Liver (tissue), 9 donors: ENCODE measurements around the gene GMPR. TPM values are rescaled to one million over a fixed set of nuclear protein-coding genes. Genes with fewer than 3 reads are reported as not detected.

Experiments used
- DNase-seq: peaks from one replicate; pipeline ENCODE4 v3.0.0-alpha.2; 2017; ENCODE audit warnings: low spot score
- H3K27ac ChIP-seq, 2 donors: one replicate each; pipeline ENCODE4 v1.7.0; 2013; ENCODE audit warnings: inconsistent platforms in 2 of 2, low read length in 2 of 2, control low read depth in 1 of 2, low read depth in 1 of 2, mild to moderate bottlenecking in 1 of 2
- H3K27me3 ChIP-seq, 4 donors: one replicate each; pipeline versions ENCODE4 v1.6.1 to v1.7.0; 2013; ENCODE audit warnings: low read length in 3 of 4, inconsistent platforms in 1 of 4, mild to moderate bottlenecking in 1 of 4, moderate library complexity in 1 of 4; ENCODE audit not compliant: control insufficient read depth in 4 of 4, insufficient read depth in 4 of 4
- H3K36me3 ChIP-seq, 4 donors: one replicate each; pipeline versions ENCODE4 v1.6.1 to v1.7.0; 2013; ENCODE audit warnings: low read length in 3 of 4, mild to moderate bottlenecking in 3 of 4, low read depth in 1 of 4, moderate library complexity in 1 of 4; ENCODE audit not compliant: control insufficient read depth in 4 of 4, insufficient read depth in 3 of 4
- H3K4me1 ChIP-seq, 4 donors: one replicate each; pipeline versions ENCODE4 v1.6.1 to v1.7.0; 2013; ENCODE audit warnings: low read length in 3 of 4, mild to moderate bottlenecking in 3 of 4, moderate library complexity in 1 of 4; ENCODE audit not compliant: control insufficient read depth in 4 of 4, insufficient read depth in 4 of 4
- H3K4me3 ChIP-seq, 3 donors: one replicate each; pipeline versions ENCODE4 v1.6.1 to v1.7.0; 2013; ENCODE audit warnings: low read length in 3 of 3, control low read depth in 1 of 3, low read depth in 1 of 3, mild to moderate bottlenecking in 1 of 3
- H3K9ac ChIP-seq, 2 donors: one replicate each; pipeline ENCODE4 v1.7.0; 2013; ENCODE audit warnings: low read length in 2 of 2, mild to moderate bottlenecking in 2 of 2, moderate library complexity in 2 of 2, control low read depth in 1 of 2, low read depth in 1 of 2
- H3K9me3 ChIP-seq, 4 donors: one replicate each; pipeline versions ENCODE4 v1.6.1 to v1.7.0; 2013; ENCODE audit warnings: low read length in 3 of 4; ENCODE audit not compliant: control insufficient read depth in 4 of 4
- EGR1 ChIP-seq, 2 donors: IDR thresholded peaks; 2 replicates each; pipeline ENCODE4 v1.6.1; 2016 to 2018; ENCODE audit warnings: antibody characterized with exemption in 2 of 2, low read depth in 2 of 2
- FOXA1 ChIP-seq: IDR thresholded peaks from 2 replicates; pipeline ENCODE4 v1.6.1; 2016; ENCODE audit warnings: antibody characterized with exemption
- FOXA2 ChIP-seq: IDR thresholded peaks from 2 replicates; pipeline ENCODE4 v1.6.1; 2016; ENCODE audit warnings: antibody characterized with exemption
- GABPA ChIP-seq, 2 donors: IDR thresholded peaks in 1 of 2; conservative IDR thresholded peaks in 1 of 2; 2 replicates each; pipeline ENCODE4 v1.6.1; 2016; ENCODE audit warnings: antibody characterized with exemption in 2 of 2, mild to moderate bottlenecking in 1 of 2, moderate library complexity in 1 of 2
- HNF4A ChIP-seq, 2 donors: conservative IDR thresholded peaks; 2 replicates each; pipeline ENCODE4 v1.6.1; 2016; ENCODE audit warnings: antibody characterized with exemption in 2 of 2, mild to moderate bottlenecking in 2 of 2
- HNF4G ChIP-seq: IDR thresholded peaks from 2 replicates; pipeline ENCODE4 v1.6.1; 2016; ENCODE audit warnings: antibody characterized with exemption
- JUND ChIP-seq, 2 donors: IDR thresholded peaks; 2 replicates each; pipeline ENCODE4 v1.6.1; 2016; ENCODE audit warnings: antibody characterized with exemption in 2 of 2
- MAX ChIP-seq: IDR thresholded peaks from 2 replicates; pipeline ENCODE4 v1.6.1; 2016; ENCODE audit warnings: antibody characterized with exemption
- NR2F2 ChIP-seq: IDR thresholded peaks from 2 replicates; pipeline ENCODE4 v1.6.1; 2016; ENCODE audit warnings: antibody characterized with exemption
- RAD21 ChIP-seq, 2 donors: IDR thresholded peaks; 2 replicates each; pipeline ENCODE4 v1.6.1; 2016; ENCODE audit warnings: antibody characterized with exemption in 2 of 2, mild to moderate bottlenecking in 2 of 2
- RXRA ChIP-seq, 2 donors: IDR thresholded peaks; 2 replicates each; pipeline ENCODE4 v1.6.1; 2017 to 2018; ENCODE audit warnings: antibody characterized with exemption in 2 of 2, mild to moderate bottlenecking in 1 of 2
- SP1 ChIP-seq: IDR thresholded peaks from 2 replicates; pipeline ENCODE4 v1.6.1; 2018; ENCODE audit warnings: antibody characterized with exemption, mild to moderate bottlenecking
- TAF1 ChIP-seq: conservative IDR thresholded peaks from 2 replicates; pipeline ENCODE4 v1.6.1; 2016; ENCODE audit warnings: antibody characterized with exemption, mild to moderate bottlenecking
- YY1 ChIP-seq: IDR thresholded peaks from 2 replicates; pipeline ENCODE4 v1.6.1; 2016; ENCODE audit warnings: antibody characterized with exemption, mild to moderate bottlenecking
- WGBS: extraction: QIAGEN DNeasy Blood & Tissue Kit; methylation state at CpG from one replicate; pipeline ENCODE4 v1.1.7; 2013; 5-methylcytosine and 5-hydroxymethylcytosine counted together
- polyA plus RNA-seq, 2 donors: library from polyadenylated mRNA; stranded (reverse) in 1 of 2; unstranded in 1 of 2; fragments of 200-250 nt in 1 of 2; fragments of >200 nt in 1 of 2; fragmentation: Nextera tagmentation in 1 of 2; extraction: Ambion mirVana in 1 of 2; gene quantifications; one replicate each; pipeline versions ENCODE4 v1.2.1 to v1.2.3, GENCODE V29; 2013 to 2015
- total RNA-seq, 2 donors: library from RNA; depleted of rRNA; stranded (reverse); fragments of >200 nt; gene quantifications; one replicate each; pipeline ENCODE4 v1.2.3, GENCODE V29; 2014
- TF ChIP-seq, protein P1 (sequence below): IDR thresholded peaks from 2 replicates; pipeline ENCODE4 v1.6.1; 2016; ENCODE audit warnings: antibody characterized with exemption
- TF ChIP-seq, protein P2 (sequence below): IDR thresholded peaks from 2 replicates; pipeline ENCODE4 v1.6.1; 2016; ENCODE audit warnings: antibody characterized with exemption, mild to moderate bottlenecking
- TF ChIP-seq, protein P3 (sequence below): fragments of 150-350 bp; IDR thresholded peaks from 2 replicates; pipeline ENCODE4 v1.5.1; 2017; ENCODE audit warnings: improper control_type of control experiment, low read depth, low read length; ENCODE audit not compliant: missing input control
- TF ChIP-seq, protein P4 (sequence below): IDR thresholded peaks from 2 replicates; pipeline ENCODE4 v1.6.1; 2016; ENCODE audit warnings: antibody characterized with exemption
- donor health status: healthy.
- donor health status: healthy.
- donor health status: healthy.
- donor health status: healthy.
- donor health status: healthy.

The GMPR gene
- total and polyA plus RNA-seq, 4 donors: 2.1 to 50.2 (median 4.2) TPM

GRCh38 chr6:16198061-16198705 is 40.2 kb upstream of the GMPR start:
- Histone ChIP-seq H3K4me1 (peaks cover 0 to 2% (median 0%) of the 10 kb centered on the region in 4 donors), H3K9ac (no peak overlapping the region), H3K9me3 (no peaks in the 10 kb centered on the region), H3K4me3 (no peak overlapping the region), H3K36me3 (no peaks in the 10 kb centered on the region), H3K27me3 (peaks cover 0 to 3% (median 0%) of the 10 kb centered on the region in 4 donors), H3K27ac (no peak overlapping the region)
- TF ChIP-seq, protein P1, sequence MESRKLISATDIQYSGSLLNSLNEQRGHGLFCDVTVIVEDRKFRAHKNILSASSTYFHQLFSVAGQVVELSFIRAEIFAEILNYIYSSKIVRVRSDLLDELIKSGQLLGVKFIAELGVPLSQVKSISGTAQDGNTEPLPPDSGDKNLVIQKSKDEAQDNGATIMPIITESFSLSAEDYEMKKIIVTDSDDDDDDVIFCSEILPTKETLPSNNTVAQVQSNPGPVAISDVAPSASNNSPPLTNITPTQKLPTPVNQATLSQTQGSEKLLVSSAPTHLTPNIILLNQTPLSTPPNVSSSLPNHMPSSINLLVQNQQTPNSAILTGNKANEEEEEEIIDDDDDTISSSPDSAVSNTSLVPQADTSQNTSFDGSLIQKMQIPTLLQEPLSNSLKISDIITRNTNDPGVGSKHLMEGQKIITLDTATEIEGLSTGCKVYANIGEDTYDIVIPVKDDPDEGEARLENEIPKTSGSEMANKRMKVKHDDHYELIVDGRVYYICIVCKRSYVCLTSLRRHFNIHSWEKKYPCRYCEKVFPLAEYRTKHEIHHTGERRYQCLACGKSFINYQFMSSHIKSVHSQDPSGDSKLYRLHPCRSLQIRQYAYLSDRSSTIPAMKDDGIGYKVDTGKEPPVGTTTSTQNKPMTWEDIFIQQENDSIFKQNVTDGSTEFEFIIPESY: no peak
- TF ChIP-seq FOXA1: no peak
- no peak for TF ChIP-seq NR2F2
- no peak for TF ChIP-seq JUND (IDR thresholded peaks at IDR 0.05)
- TF ChIP-seq, protein P2, sequence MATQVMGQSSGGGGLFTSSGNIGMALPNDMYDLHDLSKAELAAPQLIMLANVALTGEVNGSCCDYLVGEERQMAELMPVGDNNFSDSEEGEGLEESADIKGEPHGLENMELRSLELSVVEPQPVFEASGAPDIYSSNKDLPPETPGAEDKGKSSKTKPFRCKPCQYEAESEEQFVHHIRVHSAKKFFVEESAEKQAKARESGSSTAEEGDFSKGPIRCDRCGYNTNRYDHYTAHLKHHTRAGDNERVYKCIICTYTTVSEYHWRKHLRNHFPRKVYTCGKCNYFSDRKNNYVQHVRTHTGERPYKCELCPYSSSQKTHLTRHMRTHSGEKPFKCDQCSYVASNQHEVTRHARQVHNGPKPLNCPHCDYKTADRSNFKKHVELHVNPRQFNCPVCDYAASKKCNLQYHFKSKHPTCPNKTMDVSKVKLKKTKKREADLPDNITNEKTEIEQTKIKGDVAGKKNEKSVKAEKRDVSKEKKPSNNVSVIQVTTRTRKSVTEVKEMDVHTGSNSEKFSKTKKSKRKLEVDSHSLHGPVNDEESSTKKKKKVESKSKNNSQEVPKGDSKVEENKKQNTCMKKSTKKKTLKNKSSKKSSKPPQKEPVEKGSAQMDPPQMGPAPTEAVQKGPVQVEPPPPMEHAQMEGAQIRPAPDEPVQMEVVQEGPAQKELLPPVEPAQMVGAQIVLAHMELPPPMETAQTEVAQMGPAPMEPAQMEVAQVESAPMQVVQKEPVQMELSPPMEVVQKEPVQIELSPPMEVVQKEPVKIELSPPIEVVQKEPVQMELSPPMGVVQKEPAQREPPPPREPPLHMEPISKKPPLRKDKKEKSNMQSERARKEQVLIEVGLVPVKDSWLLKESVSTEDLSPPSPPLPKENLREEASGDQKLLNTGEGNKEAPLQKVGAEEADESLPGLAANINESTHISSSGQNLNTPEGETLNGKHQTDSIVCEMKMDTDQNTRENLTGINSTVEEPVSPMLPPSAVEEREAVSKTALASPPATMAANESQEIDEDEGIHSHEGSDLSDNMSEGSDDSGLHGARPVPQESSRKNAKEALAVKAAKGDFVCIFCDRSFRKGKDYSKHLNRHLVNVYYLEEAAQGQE: no peak
- TF ChIP-seq MAX: no peak
- TF ChIP-seq YY1: no peak
- TF ChIP-seq RAD21 (IDR thresholded peaks at IDR 0.05): no peak
- TF ChIP-seq RXRA (IDR thresholded peaks at IDR 0.05): no peak
- TF ChIP-seq SP1: no peak
- no peak for TF ChIP-seq TAF1
- no peak for TF ChIP-seq EGR1 (IDR thresholded peaks at IDR 0.05; ENCODE audit: low read depth in 2 of 2)
- TF ChIP-seq GABPA (IDR thresholded peaks at IDR 0.05 in 1 of 2, conservative IDR thresholded peaks at IDR 0.05 in 1 of 2): no peak
- TF ChIP-seq HNF4G: no peak
- TF ChIP-seq HNF4A (conservative IDR thresholded peaks at IDR 0.05): no peak
- TF ChIP-seq, protein P3, sequence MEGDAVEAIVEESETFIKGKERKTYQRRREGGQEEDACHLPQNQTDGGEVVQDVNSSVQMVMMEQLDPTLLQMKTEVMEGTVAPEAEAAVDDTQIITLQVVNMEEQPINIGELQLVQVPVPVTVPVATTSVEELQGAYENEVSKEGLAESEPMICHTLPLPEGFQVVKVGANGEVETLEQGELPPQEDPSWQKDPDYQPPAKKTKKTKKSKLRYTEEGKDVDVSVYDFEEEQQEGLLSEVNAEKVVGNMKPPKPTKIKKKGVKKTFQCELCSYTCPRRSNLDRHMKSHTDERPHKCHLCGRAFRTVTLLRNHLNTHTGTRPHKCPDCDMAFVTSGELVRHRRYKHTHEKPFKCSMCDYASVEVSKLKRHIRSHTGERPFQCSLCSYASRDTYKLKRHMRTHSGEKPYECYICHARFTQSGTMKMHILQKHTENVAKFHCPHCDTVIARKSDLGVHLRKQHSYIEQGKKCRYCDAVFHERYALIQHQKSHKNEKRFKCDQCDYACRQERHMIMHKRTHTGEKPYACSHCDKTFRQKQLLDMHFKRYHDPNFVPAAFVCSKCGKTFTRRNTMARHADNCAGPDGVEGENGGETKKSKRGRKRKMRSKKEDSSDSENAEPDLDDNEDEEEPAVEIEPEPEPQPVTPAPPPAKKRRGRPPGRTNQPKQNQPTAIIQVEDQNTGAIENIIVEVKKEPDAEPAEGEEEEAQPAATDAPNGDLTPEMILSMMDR: no peak
- no peak for TF ChIP-seq FOXA2
- TF ChIP-seq, protein P4, sequence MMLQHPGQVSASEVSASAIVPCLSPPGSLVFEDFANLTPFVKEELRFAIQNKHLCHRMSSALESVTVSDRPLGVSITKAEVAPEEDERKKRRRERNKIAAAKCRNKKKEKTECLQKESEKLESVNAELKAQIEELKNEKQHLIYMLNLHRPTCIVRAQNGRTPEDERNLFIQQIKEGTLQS: no peak
- 64% methylated on average over 50 of the region's 50 CpGs for WGBS
- no peak for DNase-seq
